ENCODE measurements around the gene CNOT10.
"Not testable (repeated sequence)": the region's sequence is repeated elsewhere in the genome, so short reads cannot be mapped to it uniquely, and the experiment has no call there.

CNOT10 gene

GRCh38 chr3:32691847-32692246 lies 6.9 kb downstream of the CNOT10 start:
- DNase-seq = no peak

- no peak for DNase-seq
These were observed 11.5 kb downstream of the CNOT10 start for GRCh38 chr3:32696523-32696922.

GRCh38 chr3:32698506-32698905 lies 13.5 kb downstream of the CNOT10 start:
- no peak for DNase-seq

- DNase-seq = no peak
These were observed 14.4 kb downstream of the CNOT10 start for GRCh38 chr3:32699429-32699828.

GRCh38 chr3:32700244-32700643 lies 15.3 kb downstream of the CNOT10 start:
- no peak for DNase-seq

- no peak for DNase-seq
These were observed 18.5 kb downstream of the CNOT10 start for GRCh38 chr3:32703491-32703972.

GRCh38 chr3:32705232-32705631 lies 20.2 kb downstream of the CNOT10 start:
- DNase-seq = no peak

GRCh38 chr3:32706348-32707025 lies 21.5 kb downstream of the CNOT10 start:
- DNase-seq = no peak

GRCh38 chr3:32707026-32707370 lies 22.0 kb downstream of the CNOT10 start:
- no peak for DNase-seq

- no peak for DNase-seq
These were observed 23.8 kb downstream of the CNOT10 start for GRCh38 chr3:32708672-32709283.

- DNase-seq = no peak
These were observed 24.4 kb downstream of the CNOT10 start for GRCh38 chr3:32709346-32709745.

GRCh38 chr3:32712506-32713055 lies 27.6 kb downstream of the CNOT10 start:
- DNase-seq = no peak

GRCh38 chr3:32713181-32713580 lies 28.2 kb downstream of the CNOT10 start:
- DNase-seq = no peak

GRCh38 chr3:32719335-32719734 lies 34.3 kb downstream of the CNOT10 start:
- DNase-seq = no peak

- DNase-seq = no peak
These were observed 34.9 kb downstream of the CNOT10 start for GRCh38 chr3:32719931-32720330.

GRCh38 chr3:32725721-32726120 lies 40.7 kb downstream of the CNOT10 start:
- no peak for DNase-seq

- no peak for DNase-seq
These were observed 48.7 kb downstream of the CNOT10 start for GRCh38 chr3:32733631-32734229.

- no peak for DNase-seq
These were observed 49.8 kb downstream of the CNOT10 start for GRCh38 chr3:32734756-32735155.

GRCh38 chr3:32743470-32743869 lies 58.5 kb downstream of the CNOT10 start:
- not testable (repeated sequence) for DNase-seq

GRCh38 chr3:32743934-32744333 lies 58.9 kb downstream of the CNOT10 start:
- DNase-seq = no peak

GRCh38 chr3:32751377-32751776 lies 66.4 kb downstream of the CNOT10 start:
- DNase-seq = no peak

- DNase-seq = no peak
These were observed 70.8 kb downstream of the CNOT10 start for GRCh38 chr3:32755761-32756160.

GRCh38 chr3:32757618-32758374 lies 72.8 kb downstream of the CNOT10 start:
- no peak for DNase-seq
